ENCODE results near the gene AGBL4. TPM values are rescaled to one million over a fixed set of nuclear protein-coding genes. Genes with fewer than 3 reads are reported as not detected.

AGBL4 gene
- total and polyA plus RNA-seq, 2 of the 4 experiments (the other 2 are of a cell fraction), result not detected

DNA sequence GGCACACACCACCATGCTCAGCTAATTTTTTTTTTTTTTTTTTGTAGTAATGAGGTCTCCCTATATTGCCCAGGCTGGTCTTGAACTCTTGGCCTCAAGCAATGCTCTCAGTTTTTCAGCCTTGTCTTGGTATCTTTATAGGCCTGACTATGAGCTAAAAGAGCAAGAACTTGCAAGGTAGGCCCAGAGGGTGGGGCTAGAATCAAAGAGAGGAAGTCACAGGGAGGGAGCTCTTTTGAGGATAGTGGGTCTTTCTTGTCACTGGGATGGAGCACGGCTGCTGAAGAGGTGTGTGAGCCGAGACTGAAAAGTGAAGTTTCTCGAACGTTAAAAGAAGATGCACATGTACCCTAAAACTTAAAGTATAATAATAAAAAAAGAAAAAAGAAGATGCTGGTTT lies 987.1 kb downstream of the AGBL4 start:
- no peak overlapping the region for H4K8ac ChIP-seq (ENCODE audit: low read depth in 2 of 2, low read length in 2 of 2)
- no peak overlapping the region for H3K4ac ChIP-seq (ENCODE audit: low read depth, low read length)
- no peak overlapping the region for H3K9ac ChIP-seq (ENCODE audit: low read depth, low read length)
- WGBS, 2 experiments (ENCODE audit: extremely low coverage in 2 of 2, insufficient read length in 1 of 2), result no CpG with 5 or more reads among the region's 4 CpGs
- H2AK9ac ChIP-seq (replicated peaks; ENCODE audit: low read depth, low read length, poor library complexity), result no peak overlapping the region
- no peak overlapping the region for H3K14ac ChIP-seq (replicated peaks; ENCODE audit: low read depth, low read length)
- no peak overlapping the region for H2AFZ ChIP-seq (replicated peaks; ENCODE audit: low read length, poor library complexity)
- H3K18ac ChIP-seq (ENCODE audit: low read depth, low read length), result no peak overlapping the region
- dilution Hi-C loops (cut with HindIII; ENCODE audit: low sequenced_read_pairs, unreplicated experiment) (no loop called here), intact Hi-C loops (cut with micrococcal nuclease) (no loop called here), in situ Hi-C loops (cut with MboI; ENCODE audit: low sequenced_read_pairs) (no loop called here)
- no peak overlapping the region for H2BK120ac ChIP-seq (ENCODE audit: low read depth, low read length)
- TF ChIP-seq MXI1 (IDR thresholded peaks at IDR 0.05; ENCODE audit: borderline replicate concordance, low read depth, low read length) (no peak), NFE2L2 (IDR thresholded peaks at IDR 0.05; ENCODE audit: low read depth, low read length) (no peak), MAFK (IDR thresholded peaks at IDR 0.05; ENCODE audit: low read depth, low read length) (no peak), MAZ (IDR thresholded peaks at IDR 0.05; ENCODE audit: borderline replicate concordance, low read depth, low read length) (no peak)
- TF ChIP-seq, protein P1, sequence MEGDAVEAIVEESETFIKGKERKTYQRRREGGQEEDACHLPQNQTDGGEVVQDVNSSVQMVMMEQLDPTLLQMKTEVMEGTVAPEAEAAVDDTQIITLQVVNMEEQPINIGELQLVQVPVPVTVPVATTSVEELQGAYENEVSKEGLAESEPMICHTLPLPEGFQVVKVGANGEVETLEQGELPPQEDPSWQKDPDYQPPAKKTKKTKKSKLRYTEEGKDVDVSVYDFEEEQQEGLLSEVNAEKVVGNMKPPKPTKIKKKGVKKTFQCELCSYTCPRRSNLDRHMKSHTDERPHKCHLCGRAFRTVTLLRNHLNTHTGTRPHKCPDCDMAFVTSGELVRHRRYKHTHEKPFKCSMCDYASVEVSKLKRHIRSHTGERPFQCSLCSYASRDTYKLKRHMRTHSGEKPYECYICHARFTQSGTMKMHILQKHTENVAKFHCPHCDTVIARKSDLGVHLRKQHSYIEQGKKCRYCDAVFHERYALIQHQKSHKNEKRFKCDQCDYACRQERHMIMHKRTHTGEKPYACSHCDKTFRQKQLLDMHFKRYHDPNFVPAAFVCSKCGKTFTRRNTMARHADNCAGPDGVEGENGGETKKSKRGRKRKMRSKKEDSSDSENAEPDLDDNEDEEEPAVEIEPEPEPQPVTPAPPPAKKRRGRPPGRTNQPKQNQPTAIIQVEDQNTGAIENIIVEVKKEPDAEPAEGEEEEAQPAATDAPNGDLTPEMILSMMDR (conservative IDR thresholded peaks at IDR 0.05; ENCODE audit: low read depth, low read length), result no peak
- H2AK5ac ChIP-seq (ENCODE audit: low read depth, low read length), result no peak overlapping the region
- H3K56ac ChIP-seq (ENCODE audit: extremely low read depth, insufficient read depth, low read length), result no peak overlapping the region
- ChIA-PET POLR2A (ENCODE audit: unreplicated experiment) (no interaction called here), CTCF (no interaction called here)
- no peaks in the 10 kb centered on the region for H3K9me1 ChIP-seq (ENCODE audit: insufficient read depth, low read length)
- H4K20me1 ChIP-seq (ENCODE audit: insufficient read depth, low read length), result no peaks in the 10 kb centered on the region
- no peaks in the 10 kb centered on the region for H3K4me1 ChIP-seq (ENCODE audit: control insufficient read depth, insufficient read depth, low read length)
- H3K27me3 ChIP-seq (ENCODE audit: control insufficient read depth, insufficient read depth, low read length), result no peaks in the 10 kb centered on the region
- no peaks in the 10 kb centered on the region for H3K79me1 ChIP-seq (ENCODE audit: low read depth in 1 of 2, low read length in 2 of 2)
- H3K4me2 ChIP-seq (ENCODE audit: low read depth, low read length), result no peak overlapping the region
- no peak overlapping the region for H4K5ac ChIP-seq (ENCODE audit: low read depth, low read length)
- no peaks in the 10 kb centered on the region for H3K36me3 ChIP-seq (ENCODE audit: control insufficient read depth, insufficient read depth, low read length)
- no peak overlapping the region for H2BK20ac ChIP-seq (ENCODE audit: low read depth, low read length)
- H3K27ac ChIP-seq (ENCODE audit: insufficient read depth, low read length), result no peak overlapping the region
- H3K4me3 ChIP-seq (ENCODE audit: insufficient read depth, low read depth, low read length), result no peak overlapping the region
- H2BK5ac ChIP-seq (ENCODE audit: low read depth, low read length, poor library complexity, severe bottlenecking), result no peak overlapping the region
- no peak overlapping the region for H2BK15ac ChIP-seq (ENCODE audit: low read depth, low read length)
- DNase-seq (no peak), ATAC-seq (ENCODE audit: low read depth) (no peak)
- no peak overlapping the region for H4K91ac ChIP-seq (ENCODE audit: insufficient read depth, low read depth, low read length)
- H3K9me3 ChIP-seq (ENCODE audit: control insufficient read depth, insufficient read depth, low read length), result peaks cover 9% of the 10 kb centered on the region
- H3K23ac ChIP-seq (ENCODE audit: low read depth, low read length), result no peak overlapping the region
- BruUV-seq (replicated peaks), result no TSS peak
